A673 (cell line): ENCODE measurements around the gene KCP.

Experiments
- CTCF ChIP-seq: fragments of 300-800, 200-600 bp; sonication (generic); conservative IDR thresholded peaks from 2 replicates; pipeline ENCODE4 v1.5.1; 2017; ENCODE audit warnings: low read depth, mild to moderate bottlenecking, antibody characterized with exemption, low read length, moderate library complexity, mixed read lengths
- EZH2 ChIP-seq: fragments of 200-600 bp; sonication (generic); IDR thresholded peaks from 2 replicates; pipeline ENCODE4 v1.6.1; 2017; ENCODE audit warnings: borderline replicate concordance, low read depth, mild to moderate bottlenecking, mixed read lengths, antibody characterized with exemption, low read length; ENCODE audit not compliant: poor library complexity, severe bottlenecking

GRCh38 chr7:128928159-128928813, 17.8 kb upstream of the KCP start:
- TF ChIP-seq CTCF (no peak), EZH2 (no peak)
